B cell (primary cell): ENCODE results near the gene SEC24C.
"Not testable (repeated sequence)": the region's sequence is repeated elsewhere in the genome, so short reads cannot be mapped to it uniquely, and the experiment has no call there.

ENCODE experiments used
- CTCF ChIP-seq: fragments of 200-600 bp; IDR thresholded peaks from one replicate; pipeline ENCODE4 v1.8.0; 2022; ENCODE audit warnings: antibody characterized with exemption, mild to moderate bottlenecking
- EZH2 ChIP-seq: IDR thresholded peaks from 2 replicates; pipeline ENCODE4 v1.6.1; 2012; ENCODE audit warnings: borderline replicate concordance, low read depth, mild to moderate bottlenecking, moderate library complexity, low read length; ENCODE audit not compliant: insufficient read depth, poor library complexity, severe bottlenecking

GRCh38 chr10:73695302-73695701 lies 48.9 kb upstream of the SEC24C start:
- TF ChIP-seq CTCF, EZH2: not testable (repeated sequence)
